LNCAP (cell line): Measurements from ENCODE around the gene PTPRF.

ENCODE experiments used
- CTCF ChIP-seq: fragments of 450-650 bp; IDR thresholded peaks from 2 replicates; pipeline ENCODE4 v1.5.1; 2017; ENCODE audit warnings: mild to moderate bottlenecking

The PTPRF gene

GRCh38 chr1:43616383-43616782 is 85.7 kb downstream of the PTPRF start:
- TF ChIP-seq CTCF = no peak

DNA sequence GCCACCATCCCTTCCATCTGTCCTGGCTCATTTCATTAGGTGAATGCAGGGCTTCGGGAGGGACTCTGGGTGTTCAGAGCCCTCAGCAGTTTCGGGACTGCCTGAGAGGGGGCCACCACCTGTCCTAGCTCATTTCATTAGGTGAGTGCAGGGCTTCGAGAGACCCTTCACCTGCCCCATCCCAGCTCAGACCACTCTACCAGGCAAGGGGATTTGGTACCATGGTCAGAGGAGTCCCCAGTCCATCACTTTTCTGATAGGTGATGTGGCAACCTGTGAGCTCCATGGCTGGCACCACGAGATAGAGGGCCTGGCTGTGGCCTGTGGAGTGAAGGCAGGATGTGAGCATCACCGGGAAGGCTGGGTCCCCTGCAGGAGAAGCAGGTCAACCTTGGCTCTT is 86.3 kb downstream of the PTPRF start:
- TF ChIP-seq CTCF = no peak

- no peak for TF ChIP-seq CTCF
Measured at GRCh38 chr1:43617668-43618067, 87.0 kb downstream of the PTPRF start.

GRCh38 chr1:43618521-43619313 is 88.0 kb downstream of the PTPRF start:
- TF ChIP-seq CTCF = no peak

GRCh38 chr1:43619314-43619790 is 88.7 kb downstream of the PTPRF start:
- TF ChIP-seq CTCF = no peak

DNA sequence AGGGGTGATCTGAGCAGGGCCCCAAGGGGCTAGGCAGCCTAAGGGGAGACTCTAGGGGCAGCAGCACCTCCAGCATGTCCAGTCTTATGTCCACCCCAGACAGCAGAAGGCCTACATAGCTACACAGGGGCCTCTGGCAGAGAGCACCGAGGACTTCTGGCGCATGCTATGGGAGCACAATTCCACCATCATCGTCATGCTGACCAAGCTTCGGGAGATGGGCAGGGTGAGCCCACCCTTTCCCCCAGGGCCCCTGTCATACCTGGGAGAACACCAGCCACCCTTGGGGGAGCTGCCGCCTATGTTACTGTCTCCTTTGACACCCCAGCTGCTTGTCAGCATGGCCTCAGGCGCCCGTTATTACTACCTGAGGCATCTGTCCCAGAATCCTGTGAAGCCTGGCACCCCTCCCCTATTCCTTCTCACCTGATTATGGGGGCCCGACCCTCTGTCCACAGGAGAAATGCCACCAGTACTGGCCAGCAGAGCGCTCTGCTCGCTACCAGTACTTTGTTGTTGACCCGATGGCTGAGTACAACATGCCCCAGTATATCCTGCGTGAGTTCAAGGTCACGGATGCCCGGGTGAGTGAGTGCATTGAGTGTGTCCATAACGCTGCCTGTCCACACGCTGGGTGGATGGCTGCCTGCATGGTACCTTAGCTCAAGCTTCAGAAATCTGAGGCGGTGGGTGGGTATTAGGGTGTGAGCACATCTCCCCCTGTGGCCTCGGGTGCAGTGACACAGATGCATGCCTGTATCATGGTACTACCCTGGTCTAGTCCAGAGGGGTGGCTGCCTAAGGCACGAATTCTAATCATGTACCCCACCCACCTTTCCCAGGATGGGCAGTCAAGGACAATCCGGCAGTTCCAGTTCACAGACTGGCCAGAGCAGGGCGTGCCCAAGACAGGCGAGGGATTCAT is 89.6 kb downstream of the PTPRF start:
- no peak for TF ChIP-seq CTCF

GRCh38 chr1:43620956-43621355 is 90.3 kb downstream of the PTPRF start:
- TF ChIP-seq CTCF = no peak
